Gastroesophageal sphincter (tissue), 4 donors: ENCODE measurements around the gene B9D1. TPM values are rescaled to one million over a fixed set of nuclear protein-coding genes. Genes with fewer than 3 reads are reported as not detected.

Source experiments
- ATAC-seq: fragments of 150-250 bp; one replicate; pipeline ENCODE4 v1.9.1; 2016; ENCODE audit warnings: mild to moderate bottlenecking, moderate library complexity
- H3K27ac ChIP-seq, 4 donors: fragments of 200-600 bp; sonication (generic) in 3 of 4; 1 replicate in 3 of 4; 2 replicates in 1 of 4; pipeline ENCODE4 v1.5.1; 2016 to 2019
- H3K27me3 ChIP-seq: fragments of 200-600 bp; sonication (generic); one replicate; pipeline ENCODE4 v1.5.1; 2019
- H3K36me3 ChIP-seq, 2 donors: fragments of 200-600 bp; sonication (generic); one replicate each; pipeline ENCODE4 v1.5.1; 2019; ENCODE audit warnings: control low read depth in 1 of 2
- H3K4me1 ChIP-seq, 3 donors: fragments of 200-600 bp; sonication (generic); 1 replicate in 2 of 3; 2 replicates in 1 of 3; pipeline ENCODE4 v1.5.1; 2016 to 2019; ENCODE audit warnings: control low read depth in 2 of 3
- H3K4me3 ChIP-seq, 2 donors: fragments of 200-600 bp; sonication (generic); one replicate each; pipeline ENCODE4 v1.5.1; 2019; ENCODE audit warnings: mild to moderate bottlenecking in 1 of 2, moderate library complexity in 1 of 2
- H3K9me3 ChIP-seq, 3 donors: fragments of 200-600 bp; sonication (generic); one replicate each; pipeline ENCODE4 v1.5.1; 2017 to 2019; ENCODE audit warnings: control low read depth in 2 of 3
- EP300 ChIP-seq: sonication (generic); formaldehyde crosslinking; IDR thresholded peaks from one replicate; pipeline ENCODE4 v1.6.1; 2017; ENCODE audit warnings: antibody characterized with exemption, mild to moderate bottlenecking
- POLR2A ChIP-seq, 2 donors: fragments of 450-650 bp; IDR thresholded peaks; one replicate each; pipeline ENCODE4 v1.6.1; 2017; ENCODE audit warnings: antibody characterized with exemption in 2 of 2, mild to moderate bottlenecking in 2 of 2, moderate library complexity in 1 of 2
- POLR2AphosphoS5 ChIP-seq: sonication (generic); formaldehyde crosslinking; IDR thresholded peaks from one replicate; pipeline ENCODE4 v1.6.1; 2017; ENCODE audit warnings: antibody characterized with exemption
- WGBS, 2 donors: methylation state at CpG; one replicate each; pipeline ENCODE4 v1.1.5; 2018; ENCODE audit warnings: low coverage in 1 of 2; 5-methylcytosine and 5-hydroxymethylcytosine counted together
- total RNA-seq, 4 donors: library from RNA; depleted of rRNA; stranded (reverse); fragments of >200 nt; gene quantifications; one replicate each; pipeline ENCODE4 v1.1.0, GENCODE V29; 2016
- TF ChIP-seq, protein P1 (sequence below), 4 experiments: fragments of 200-600 bp in 2 of 4; fragments of 450-650 bp in 2 of 4; sonication (generic) in 1 of 4; IDR thresholded peaks; one replicate each; pipeline ENCODE4 v1.5.1; 2017 to 2019; ENCODE audit warnings: antibody characterized with exemption in 4 of 4, mild to moderate bottlenecking in 2 of 4, moderate library complexity in 2 of 4

Gene B9D1
- total RNA-seq, 4 donors from 2014 or later: 10.5 to 30.2 (median 16.2) TPM

- Histone ChIP-seq H3K4me1 (peaks cover 0 to 97% (median 5%) of the 10 kb centered on the region in 3 donors), H3K27ac (peak overlapping the region in 2 of 4 donors; percentile 5 to 37)
- WGBS, 2 donors: 100% methylated on average over 2 of the region's 9 CpGs; no CpG with 5 or more reads in 1 of the 2 donors
Measured at GRCh38 chr17:19301973-19302372, 60.5 kb downstream of the B9D1 start.

GRCh38 chr17:19301274-19301951, 61.1 kb downstream of the B9D1 start:
- Histone ChIP-seq H3K27me3 (no peaks in the 10 kb centered on the region), H3K36me3 (peaks cover 0 to 11% of the 10 kb centered on the region in 2 donors), H3K9me3 (no peaks in the 10 kb centered on the region), H3K4me1 (peaks cover 0 to 98% (median 5%) of the 10 kb centered on the region in 3 donors), H3K4me3 (no peak overlapping the region), H3K27ac (peak overlapping the region in 2 of 4 donors; percentile 5 to 37)
- no peak for ATAC-seq
- 82 to 86% methylated on average over 1 to 4 of the region's 5 CpGs for WGBS, 2 donors
- TF ChIP-seq, protein P1, sequence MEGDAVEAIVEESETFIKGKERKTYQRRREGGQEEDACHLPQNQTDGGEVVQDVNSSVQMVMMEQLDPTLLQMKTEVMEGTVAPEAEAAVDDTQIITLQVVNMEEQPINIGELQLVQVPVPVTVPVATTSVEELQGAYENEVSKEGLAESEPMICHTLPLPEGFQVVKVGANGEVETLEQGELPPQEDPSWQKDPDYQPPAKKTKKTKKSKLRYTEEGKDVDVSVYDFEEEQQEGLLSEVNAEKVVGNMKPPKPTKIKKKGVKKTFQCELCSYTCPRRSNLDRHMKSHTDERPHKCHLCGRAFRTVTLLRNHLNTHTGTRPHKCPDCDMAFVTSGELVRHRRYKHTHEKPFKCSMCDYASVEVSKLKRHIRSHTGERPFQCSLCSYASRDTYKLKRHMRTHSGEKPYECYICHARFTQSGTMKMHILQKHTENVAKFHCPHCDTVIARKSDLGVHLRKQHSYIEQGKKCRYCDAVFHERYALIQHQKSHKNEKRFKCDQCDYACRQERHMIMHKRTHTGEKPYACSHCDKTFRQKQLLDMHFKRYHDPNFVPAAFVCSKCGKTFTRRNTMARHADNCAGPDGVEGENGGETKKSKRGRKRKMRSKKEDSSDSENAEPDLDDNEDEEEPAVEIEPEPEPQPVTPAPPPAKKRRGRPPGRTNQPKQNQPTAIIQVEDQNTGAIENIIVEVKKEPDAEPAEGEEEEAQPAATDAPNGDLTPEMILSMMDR (IDR thresholded peaks at IDR 0.05): no peak
- TF ChIP-seq POLR2A (IDR thresholded peaks at IDR 0.05): no peak
- no peak for TF ChIP-seq POLR2AphosphoS5

More at GRCh38 chr17:19301973-19302372, 60.5 kb downstream of the B9D1 start:
- Histone ChIP-seq H3K9me3 (no peaks in the 10 kb centered on the region), H3K27me3 (no peaks in the 10 kb centered on the region), H3K4me3 (no peak overlapping the region), H3K36me3 (peaks cover 0 to 15% of the 10 kb centered on the region in 2 donors)
- no peak for ATAC-seq
- no peak for TF ChIP-seq POLR2A (IDR thresholded peaks at IDR 0.05)
- TF ChIP-seq POLR2AphosphoS5: no peak

DNA sequence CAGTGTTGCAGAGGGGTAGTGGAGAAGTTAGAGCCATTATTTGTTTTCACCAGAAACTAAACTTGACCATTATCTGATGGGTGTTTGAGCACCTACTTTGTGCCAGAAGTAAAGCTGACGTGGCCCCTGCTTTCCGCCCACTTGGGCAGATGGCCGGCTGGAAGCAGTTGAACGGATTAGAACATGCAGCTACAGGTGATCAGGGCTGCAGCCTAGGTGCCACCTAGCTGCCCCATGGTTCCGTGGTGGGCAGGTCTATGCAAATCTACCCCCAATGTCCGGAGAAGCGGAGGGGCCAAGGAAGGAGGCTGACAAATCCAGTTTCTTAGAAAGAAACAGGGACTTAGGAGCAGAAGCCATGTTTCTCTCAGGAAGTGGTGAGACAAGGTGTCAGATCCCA, 62.7 kb downstream of the B9D1 start:
- H3K36me3 ChIP-seq: peaks cover 0 to 5% of the 10 kb centered on the region in 2 donors
- H3K9me3 ChIP-seq: no peaks in the 10 kb centered on the region
- TF ChIP-seq POLR2A (IDR thresholded peaks at IDR 0.05): no peak
- TF ChIP-seq, protein P1 (IDR thresholded peaks at IDR 0.05): no peak
- TF ChIP-seq POLR2AphosphoS5: no peak
- no peak for TF ChIP-seq EP300
- H3K4me3 ChIP-seq: no peak overlapping the region
- WGBS, 2 donors: 100% methylated on average over 3 to 4 of the region's 7 CpGs
- H3K27me3 ChIP-seq: no peaks in the 10 kb centered on the region
- no peak overlapping the region for H3K27ac ChIP-seq
- no peak for ATAC-seq
- H3K4me1 ChIP-seq: peaks cover 0 to 90% (median 5%) of the 10 kb centered on the region in 3 donors

GRCh38 chr17:19299214-19299747, 63.2 kb downstream of the B9D1 start:
- H3K27me3 ChIP-seq: no peaks in the 10 kb centered on the region
- H3K36me3 ChIP-seq: no peaks in the 10 kb centered on the region
- peaks cover 0 to 84% (median 5%) of the 10 kb centered on the region in 3 donors for H3K4me1 ChIP-seq
- TF ChIP-seq POLR2AphosphoS5 (no peak), POLR2A (IDR thresholded peaks at IDR 0.05) (no peak), EP300 (no peak)
- TF ChIP-seq, protein P1 (IDR thresholded peaks at IDR 0.05): no peak
- H3K27ac ChIP-seq: peak overlapping the region in 1 of 4 donors; percentile 41
- no peaks in the 10 kb centered on the region for H3K9me3 ChIP-seq
- no peak for ATAC-seq
- H3K4me3 ChIP-seq: no peak overlapping the region
- 50 to 71% methylated on average over 1 to 4 of the region's 4 CpGs for WGBS, 2 donors

GRCh38 chr17:19298569-19299213, 63.8 kb downstream of the B9D1 start:
- TF ChIP-seq POLR2AphosphoS5: peak; percentile 42
- TF ChIP-seq, protein P1 (IDR thresholded peaks at IDR 0.05): no peak
- H3K4me3 ChIP-seq: no peak overlapping the region
- H3K36me3 ChIP-seq: no peaks in the 10 kb centered on the region
- 53 to 71% methylated on average over 6 of the region's 6 CpGs for WGBS, 2 donors
- H3K9me3 ChIP-seq: no peaks in the 10 kb centered on the region
- peaks cover 0 to 78% (median 5%) of the 10 kb centered on the region in 3 donors for H3K4me1 ChIP-seq
- H3K27ac ChIP-seq: peak overlapping the region in 2 of 4 donors; percentile 9 to 41
- ATAC-seq: peak; percentile 29
- H3K27me3 ChIP-seq: no peaks in the 10 kb centered on the region
